AG09309 (cell line): ENCODE data around the gene IGSF5.

Experiments used
- DNase-seq: peaks from one replicate; pipeline ENCODE4 v3.0.0-alpha.2; 2010; ENCODE audit warnings: low read depth
- H3K4me3 ChIP-seq: 2 replicates; pipeline ENCODE4 v1.5.1; 2011; ENCODE audit warnings: mild to moderate bottlenecking, low read depth, low read length, moderate library complexity; ENCODE audit not compliant: control insufficient read depth
- TF ChIP-seq, protein P1 (sequence below): IDR thresholded peaks from 2 replicates; pipeline ENCODE4 v1.5.1; 2011; ENCODE audit warnings: mild to moderate bottlenecking, low read depth, low read length, inconsistent platforms; ENCODE audit not compliant: insufficient read depth, control insufficient read depth; ENCODE audit errors: missing control alignments

The IGSF5 gene

DNA sequence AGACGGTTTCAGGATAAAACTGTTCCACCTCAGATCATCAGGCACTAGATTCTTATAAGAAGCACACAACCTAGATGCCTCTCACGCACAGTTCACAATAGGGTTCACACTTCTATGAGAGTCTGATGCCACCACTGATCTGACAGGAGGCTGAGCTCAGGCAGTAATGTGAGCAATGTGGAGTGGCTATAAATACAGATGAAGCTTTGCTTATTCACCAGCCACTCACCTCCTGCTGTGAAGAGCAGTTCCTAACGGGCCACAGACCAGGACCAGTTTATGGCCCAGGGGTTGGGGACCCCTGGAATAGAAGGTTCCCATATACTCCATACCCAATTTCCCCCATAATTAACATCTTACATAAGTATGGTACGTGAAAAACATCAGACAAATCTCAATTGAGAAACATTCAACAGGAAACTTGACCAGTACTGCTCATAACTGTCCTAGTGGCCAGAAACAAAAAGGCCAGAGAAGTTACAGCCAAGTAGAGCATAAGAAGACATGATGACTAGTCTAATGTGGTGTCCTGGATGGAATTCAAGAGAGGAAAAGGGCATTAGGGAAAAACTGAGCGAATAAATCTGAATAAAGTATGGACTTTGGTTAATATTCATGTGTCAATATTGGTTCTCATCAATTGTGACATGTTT lies 24.7 kb upstream of the IGSF5 start:
- peak; percentile 10 for DNase-seq
- TF ChIP-seq, protein P1, sequence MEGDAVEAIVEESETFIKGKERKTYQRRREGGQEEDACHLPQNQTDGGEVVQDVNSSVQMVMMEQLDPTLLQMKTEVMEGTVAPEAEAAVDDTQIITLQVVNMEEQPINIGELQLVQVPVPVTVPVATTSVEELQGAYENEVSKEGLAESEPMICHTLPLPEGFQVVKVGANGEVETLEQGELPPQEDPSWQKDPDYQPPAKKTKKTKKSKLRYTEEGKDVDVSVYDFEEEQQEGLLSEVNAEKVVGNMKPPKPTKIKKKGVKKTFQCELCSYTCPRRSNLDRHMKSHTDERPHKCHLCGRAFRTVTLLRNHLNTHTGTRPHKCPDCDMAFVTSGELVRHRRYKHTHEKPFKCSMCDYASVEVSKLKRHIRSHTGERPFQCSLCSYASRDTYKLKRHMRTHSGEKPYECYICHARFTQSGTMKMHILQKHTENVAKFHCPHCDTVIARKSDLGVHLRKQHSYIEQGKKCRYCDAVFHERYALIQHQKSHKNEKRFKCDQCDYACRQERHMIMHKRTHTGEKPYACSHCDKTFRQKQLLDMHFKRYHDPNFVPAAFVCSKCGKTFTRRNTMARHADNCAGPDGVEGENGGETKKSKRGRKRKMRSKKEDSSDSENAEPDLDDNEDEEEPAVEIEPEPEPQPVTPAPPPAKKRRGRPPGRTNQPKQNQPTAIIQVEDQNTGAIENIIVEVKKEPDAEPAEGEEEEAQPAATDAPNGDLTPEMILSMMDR, result peak; percentile 33
- H3K4me3 ChIP-seq, result no peak overlapping the region

DNA sequence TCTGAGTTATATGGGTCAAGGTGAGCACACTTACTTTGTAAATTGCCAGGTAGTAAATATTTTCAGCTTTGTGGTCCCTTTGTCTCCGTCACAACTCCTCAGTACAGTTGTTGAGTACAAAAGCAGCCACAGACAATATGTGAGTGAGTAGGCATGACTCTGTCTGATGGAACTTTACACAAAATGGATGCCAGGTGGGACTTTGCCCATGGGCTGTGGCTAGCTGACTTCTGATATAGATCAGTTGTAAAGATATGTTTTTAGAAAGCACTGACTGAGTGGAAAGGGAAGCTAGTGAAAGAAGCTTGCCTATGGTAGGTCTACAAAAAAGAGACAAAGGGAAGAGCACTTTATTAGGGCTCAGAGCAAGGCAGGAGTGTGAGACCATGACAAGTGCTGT lies 23.1 kb upstream of the IGSF5 start:
- no peak overlapping the region for H3K4me3 ChIP-seq
- TF ChIP-seq, protein P1, result no peak
- no peak for DNase-seq

DNA sequence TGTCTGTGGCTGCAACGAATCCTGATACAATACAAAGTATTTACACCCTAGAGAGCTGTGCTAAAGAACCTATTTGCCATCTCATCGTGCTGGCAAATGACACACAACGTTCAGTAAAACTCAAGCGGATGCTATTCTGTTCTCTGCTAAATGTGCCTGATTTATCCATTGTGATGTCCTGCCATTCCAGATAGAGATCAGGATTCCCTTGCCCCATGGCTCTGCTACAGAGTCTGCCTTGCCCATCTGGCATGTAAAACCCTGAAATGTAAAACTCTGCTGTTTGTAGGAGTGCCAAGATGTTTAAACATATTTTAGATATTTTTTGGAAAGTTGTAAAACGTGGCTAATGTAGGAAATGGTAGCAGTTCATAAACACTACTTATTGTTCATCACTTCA lies 20.0 kb upstream of the IGSF5 start:
- TF ChIP-seq, protein P1, result no peak
- no peak for DNase-seq
- H3K4me3 ChIP-seq, result no peak overlapping the region

DNA sequence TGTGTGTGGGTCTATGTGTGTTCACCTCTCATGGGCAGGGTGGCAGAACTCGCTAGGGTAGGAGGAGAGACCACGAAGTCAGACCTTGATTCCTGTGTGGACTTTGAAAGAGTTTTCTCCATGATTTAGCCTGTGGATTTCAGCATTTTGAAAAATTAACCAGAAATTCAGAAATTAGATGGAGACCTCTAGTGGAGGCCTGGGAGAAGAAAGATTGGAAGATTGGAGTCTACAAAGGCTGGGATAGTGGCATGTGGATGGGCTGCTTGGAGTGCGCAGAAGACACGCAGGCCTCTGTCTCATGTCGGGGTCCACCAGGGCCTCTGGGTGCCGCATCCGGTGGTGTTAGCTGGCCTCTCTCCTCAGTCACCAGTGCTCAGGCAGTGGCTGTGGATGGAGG lies 18.9 kb upstream of the IGSF5 start:
- TF ChIP-seq, protein P1, result no peak
- DNase-seq, result no peak
- H3K4me3 ChIP-seq, result no peak overlapping the region

DNA sequence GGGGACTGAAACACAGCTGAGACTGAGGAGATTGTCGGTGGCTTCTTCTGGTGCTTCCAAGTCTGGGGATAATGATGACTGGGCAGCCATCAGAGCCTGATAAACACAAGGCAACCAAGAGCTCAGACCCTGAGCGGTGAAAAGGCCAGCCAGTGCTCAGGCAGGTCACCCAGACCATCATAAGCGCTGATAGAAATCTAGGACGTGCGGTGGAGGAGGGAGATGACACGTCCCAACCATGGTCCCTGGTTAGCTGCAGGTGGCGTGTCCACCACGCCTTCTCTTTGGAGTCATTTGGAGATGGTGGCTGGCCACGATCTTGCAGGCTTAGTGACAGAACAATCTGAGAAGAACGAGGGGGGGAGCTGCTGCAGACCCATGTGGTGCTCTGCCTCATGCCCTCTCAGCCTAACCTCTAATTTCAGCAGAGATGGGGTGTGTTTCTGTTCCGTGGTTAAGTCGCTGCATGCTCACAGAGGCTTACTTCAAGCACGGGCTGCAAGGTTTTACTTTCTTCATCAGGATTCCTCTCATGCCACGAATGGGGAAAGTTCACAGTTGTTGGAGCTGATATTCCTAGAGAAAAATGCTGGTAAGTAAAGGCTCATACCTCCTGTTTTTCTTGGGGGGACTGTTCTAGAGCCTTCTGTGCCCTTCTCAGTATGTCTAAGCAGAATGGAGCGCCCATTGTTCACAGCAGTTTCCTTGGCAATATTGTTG lies 17.4 kb upstream of the IGSF5 start:
- no peak for DNase-seq
- no peak overlapping the region for H3K4me3 ChIP-seq
- TF ChIP-seq, protein P1, result no peak

DNA sequence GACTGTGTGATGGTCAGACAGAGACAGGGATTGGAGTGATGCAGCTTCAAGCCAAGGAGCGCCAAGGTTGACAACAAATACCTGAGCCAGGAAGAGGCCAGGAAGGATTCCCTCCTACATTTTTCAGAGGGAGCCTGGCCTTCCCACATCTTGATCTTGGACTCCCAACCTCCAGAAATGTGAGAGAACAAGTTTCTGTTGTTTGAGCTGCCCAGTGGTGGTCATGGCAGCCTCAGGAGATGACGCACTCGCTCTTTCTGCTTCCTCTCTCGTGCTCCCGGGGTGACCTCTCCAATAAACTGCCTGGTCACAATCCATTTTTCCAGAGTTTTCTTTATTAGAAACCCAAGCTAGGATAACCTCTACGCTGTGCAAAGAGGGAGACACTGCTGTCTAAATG lies 16.6 kb upstream of the IGSF5 start:
- TF ChIP-seq, protein P1, result no peak
- no peak overlapping the region for H3K4me3 ChIP-seq
- DNase-seq, result no peak
